ENCODE results near the gene MTHFR. TPM values are rescaled to one million over a fixed set of nuclear protein-coding genes. Genes with fewer than 3 reads are reported as not detected.
A peak's percentile ranks its signal among the peaks of the same experiment; 100 is the strongest.

MTHFR gene
- total RNA-seq, 1 donor from 2014 or later = 34.1 TPM

GRCh38 chr1:11789126-11790067 is 16.4 kb downstream of the MTHFR start:
- ATAC-seq (no peak), DNase-seq (ENCODE audit: missing footprints) (peak; percentile 66)
- intact Hi-C loops (cut with DNase I) = loop anchor here (2.0 to 5.0 kb wide), 2 partner anchors 15 to 93 kb away; partner anchors contain the start of gene MTHFR

- ATAC-seq = no peak
- DNase-seq (ENCODE audit: missing footprints) = peak; percentile 65
- intact Hi-C loops (cut with DNase I) = no loop called here
These were observed 17.2 kb downstream of the MTHFR start for GRCh38 chr1:11788549-11789053.

GRCh38 chr1:11787804-11788436 is 17.8 kb downstream of the MTHFR start:
- no peak for ATAC-seq
- intact Hi-C loops (cut with DNase I) = no loop called here
- peak; percentile 68 for DNase-seq (ENCODE audit: missing footprints)

GRCh38 chr1:11787251-11787803 is 18.4 kb downstream of the MTHFR start:
- intact Hi-C loops (cut with DNase I) = no loop called here

GRCh38 chr1:11786168-11786567 is 19.6 kb downstream of the MTHFR start:
- DNase-seq (ENCODE audit: missing footprints) = peak; percentile 15
- intact Hi-C loops (cut with DNase I) = no loop called here

More at GRCh38 chr1:11787251-11787803, 18.4 kb downstream of the MTHFR start:
- DNase-seq (ENCODE audit: missing footprints) (peak; percentile 56), ATAC-seq (peak; percentile 23)

GRCh38 chr1:11784993-11785769 is 20.6 kb downstream of the MTHFR start:
- peak; percentile 51 for ATAC-seq
- peak; percentile 90 for DNase-seq (ENCODE audit: missing footprints)
- intact Hi-C loops (cut with DNase I) = no loop called here

More at GRCh38 chr1:11786168-11786567, 19.6 kb downstream of the MTHFR start:
- no peak for ATAC-seq

- DNase-seq (ENCODE audit: missing footprints) (peak; percentile 64), ATAC-seq (no peak)
- intact Hi-C loops (cut with DNase I) = no loop called here
These were observed 21.3 kb downstream of the MTHFR start for GRCh38 chr1:11784256-11784992.

GRCh38 chr1:11783556-11783955 is 22.2 kb downstream of the MTHFR start:
- DNase-seq (ENCODE audit: missing footprints) (peak; percentile 45), ATAC-seq (no peak)
- intact Hi-C loops (cut with DNase I) = no loop called here

GRCh38 chr1:11782127-11782708 is 23.5 kb downstream of the MTHFR start:
- intact Hi-C loops (cut with DNase I) = no loop called here
- ATAC-seq = no peak
- DNase-seq (ENCODE audit: missing footprints) = peak; percentile 57

GRCh38 chr1:11781297-11781696 is 24.5 kb downstream of the MTHFR start:
- no peak for ATAC-seq
- intact Hi-C loops (cut with DNase I) = no loop called here
- DNase-seq (ENCODE audit: missing footprints) = peak; percentile 4

- intact Hi-C loops (cut with DNase I) = no loop called here
- DNase-seq (ENCODE audit: missing footprints) = peak; percentile 46
- no peak for ATAC-seq
These were observed 25.2 kb downstream of the MTHFR start for GRCh38 chr1:11780380-11781147.

GRCh38 chr1:11779715-11780379 is 25.9 kb downstream of the MTHFR start:
- no peak for ATAC-seq
- intact Hi-C loops (cut with DNase I) = no loop called here
- DNase-seq (ENCODE audit: missing footprints) = peak; percentile 51

- DNase-seq (ENCODE audit: missing footprints) (peak; percentile 43), ATAC-seq (no peak)
- intact Hi-C loops (cut with DNase I) = no loop called here
These were observed 26.7 kb downstream of the MTHFR start for GRCh38 chr1:11778844-11779623.

GRCh38 chr1:11778336-11778735 is 27.4 kb downstream of the MTHFR start:
- ATAC-seq (no peak), DNase-seq (ENCODE audit: missing footprints) (peak; percentile 51)
- intact Hi-C loops (cut with DNase I) = no loop called here

- intact Hi-C loops (cut with DNase I) = no loop called here
- ATAC-seq (no peak), DNase-seq (ENCODE audit: missing footprints) (peak; percentile 30)
These were observed 28.0 kb downstream of the MTHFR start for GRCh38 chr1:11777658-11778322.

Data from Right ventricle myocardium inferior (tissue), 1 donor.